Gastrocnemius medialis (tissue), 4 donors: ENCODE results near the gene VWA7.

Source experiments
- POLR2A ChIP-seq, 2 donors: fragments of 450-650 bp; IDR thresholded peaks; one replicate each; pipeline ENCODE4 v1.6.1; 2017; ENCODE audit warnings: antibody characterized with exemption in 2 of 2, mild to moderate bottlenecking in 2 of 2, moderate library complexity in 2 of 2
- TF ChIP-seq, protein P1 (sequence below), 5 experiments: fragments of 450-650 bp in 3 of 5; fragments of 200-600 bp in 2 of 5; sonication (generic) in 2 of 5; IDR thresholded peaks in 4 of 5; conservative IDR thresholded peaks in 1 of 5; 1 replicate in 4 of 5; 2 replicates in 1 of 5; pipeline ENCODE4 v1.5.1; 2016 to 2019; ENCODE audit warnings: antibody characterized with exemption in 5 of 5, mild to moderate bottlenecking in 3 of 5, moderate library complexity in 3 of 5

DNA sequence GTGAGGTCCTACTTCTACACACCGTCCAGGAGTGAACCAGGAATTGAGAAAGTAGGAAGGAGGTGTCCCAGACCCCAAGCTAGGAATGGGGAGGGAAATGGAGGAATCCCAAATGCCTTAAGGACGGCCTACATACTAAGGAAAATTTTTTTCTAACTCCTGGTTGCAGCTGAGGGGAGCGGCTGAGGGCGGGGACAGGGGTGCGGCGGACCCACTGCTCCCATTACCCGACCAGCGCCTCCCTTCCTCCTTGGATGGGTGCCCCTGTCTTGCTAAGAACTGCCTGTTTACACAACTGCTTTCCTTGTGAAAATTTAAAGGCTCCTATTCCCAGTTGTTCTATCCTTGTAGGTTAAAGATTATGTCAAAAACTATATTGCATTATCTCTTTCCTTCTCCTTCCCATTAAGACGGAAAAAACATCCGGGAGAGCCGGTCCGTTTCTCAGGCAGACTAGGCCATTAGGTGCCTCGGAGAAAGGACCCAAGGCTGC lies 49.7 kb upstream of the VWA7 start:
- no peak for TF ChIP-seq POLR2A (IDR thresholded peaks at IDR 0.05)
- TF ChIP-seq, protein P1, sequence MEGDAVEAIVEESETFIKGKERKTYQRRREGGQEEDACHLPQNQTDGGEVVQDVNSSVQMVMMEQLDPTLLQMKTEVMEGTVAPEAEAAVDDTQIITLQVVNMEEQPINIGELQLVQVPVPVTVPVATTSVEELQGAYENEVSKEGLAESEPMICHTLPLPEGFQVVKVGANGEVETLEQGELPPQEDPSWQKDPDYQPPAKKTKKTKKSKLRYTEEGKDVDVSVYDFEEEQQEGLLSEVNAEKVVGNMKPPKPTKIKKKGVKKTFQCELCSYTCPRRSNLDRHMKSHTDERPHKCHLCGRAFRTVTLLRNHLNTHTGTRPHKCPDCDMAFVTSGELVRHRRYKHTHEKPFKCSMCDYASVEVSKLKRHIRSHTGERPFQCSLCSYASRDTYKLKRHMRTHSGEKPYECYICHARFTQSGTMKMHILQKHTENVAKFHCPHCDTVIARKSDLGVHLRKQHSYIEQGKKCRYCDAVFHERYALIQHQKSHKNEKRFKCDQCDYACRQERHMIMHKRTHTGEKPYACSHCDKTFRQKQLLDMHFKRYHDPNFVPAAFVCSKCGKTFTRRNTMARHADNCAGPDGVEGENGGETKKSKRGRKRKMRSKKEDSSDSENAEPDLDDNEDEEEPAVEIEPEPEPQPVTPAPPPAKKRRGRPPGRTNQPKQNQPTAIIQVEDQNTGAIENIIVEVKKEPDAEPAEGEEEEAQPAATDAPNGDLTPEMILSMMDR (IDR thresholded peaks at IDR 0.05 in 4 of 5, conservative IDR thresholded peaks at IDR 0.05 in 1 of 5) = no peak
